H1 (cell line): ENCODE data around the gene PRMT3.
"Not testable (repeated sequence)": the region's sequence is repeated elsewhere in the genome, so short reads cannot be mapped to it uniquely, and the experiment has no call there.

Experiments
- CTCF ChIP-seq, 3 experiments: IDR thresholded peaks; 1 replicate in 2 of 3; 2 replicates in 1 of 3; pipeline versions ENCODE4 v1.5.1 to v1.6.1; 2011; ENCODE audit warnings: low read length in 3 of 3, mild to moderate bottlenecking in 3 of 3, inconsistent platforms in 2 of 3, low read depth in 1 of 3, moderate library complexity in 1 of 3; ENCODE audit not compliant: insufficient read depth in 1 of 3; ENCODE audit errors: control extremely low read depth in 1 of 3
- EZH2 ChIP-seq: fragments of 200-600 bp; sonication (generic); IDR thresholded peaks from 2 replicates; pipeline ENCODE4 v1.7.1; 2012; ENCODE audit warnings: low read depth, mild to moderate bottlenecking, moderate library complexity, low read length, inconsistent platforms; ENCODE audit not compliant: severe bottlenecking
- HDAC2 ChIP-seq, 2 experiments: fragments of 300-600 bp in 1 of 2; sonication (generic) in 1 of 2; IDR thresholded peaks; 2 replicates each; pipeline ENCODE4 v1.6.1; 2011 to 2012; ENCODE audit warnings: low read depth in 2 of 2, low read length in 2 of 2, mild to moderate bottlenecking in 2 of 2, moderate library complexity in 2 of 2, borderline replicate concordance in 1 of 2, inconsistent platforms in 1 of 2
- KDM4A ChIP-seq: IDR thresholded peaks from one replicate; pipeline ENCODE4 v1.7.1; 2012; ENCODE audit warnings: low read depth, mild to moderate bottlenecking, moderate library complexity, low read length, inconsistent platforms; ENCODE audit not compliant: severe bottlenecking
- POLR2A ChIP-seq, 2 experiments: IDR thresholded peaks; 1 replicate in 1 of 2; 2 replicates in 1 of 2; pipeline ENCODE4 v1.6.1; 2011; ENCODE audit warnings: low read depth in 2 of 2, low read length in 2 of 2, mild to moderate bottlenecking in 2 of 2; ENCODE audit errors: control extremely low read depth in 1 of 2
- POLR2AphosphoS5 ChIP-seq: IDR thresholded peaks from 2 replicates; pipeline ENCODE4 v1.6.1; 2011; ENCODE audit warnings: low read depth, low read length
- RBBP5 ChIP-seq: IDR thresholded peaks from 2 replicates; pipeline ENCODE4 v1.7.1; 2012; ENCODE audit warnings: low read depth, mild to moderate bottlenecking, inconsistent platforms, low read length, moderate library complexity, borderline replicate concordance
- SRF ChIP-seq: IDR thresholded peaks from 2 replicates; pipeline ENCODE4 v1.6.1; 2011; ENCODE audit warnings: mild to moderate bottlenecking, low read depth, low read length, moderate library complexity
- TAF7 ChIP-seq: optimal IDR thresholded peaks from 2 replicates; pipeline ENCODE3; 2011; ENCODE audit warnings: low read depth, mild to moderate bottlenecking, inconsistent platforms, low read length, moderate library complexity, borderline replicate concordance
- YY1 ChIP-seq: IDR thresholded peaks from 2 replicates; pipeline ENCODE4 v1.6.1; 2011; ENCODE audit warnings: low read depth, mild to moderate bottlenecking, low read length
- ZNF274 ChIP-seq: IDR thresholded peaks from 2 replicates; pipeline ENCODE4 v1.7.0; 2012; ENCODE audit warnings: low read length, borderline replicate concordance; ENCODE audit errors: extremely low read depth

- TF ChIP-seq EZH2; YY1; RBBP5; SRF; ZNF274; POLR2AphosphoS5; CTCF (IDR thresholded peaks at IDR 0.05; ENCODE audit: control extremely low read depth in 1 of 3, insufficient read depth in 1 of 3, low read depth in 1 of 3, low read length in 3 of 3); POLR2A (IDR thresholded peaks at IDR 0.05; ENCODE audit: control extremely low read depth in 1 of 2, low read depth in 2 of 2, low read length in 2 of 2); HDAC2 (IDR thresholded peaks at IDR 0.05; ENCODE audit: borderline replicate concordance in 1 of 2, low read depth in 2 of 2, low read length in 2 of 2); TAF7; KDM4A: not testable (repeated sequence)
Measured at GRCh38 chr11:20385996-20386395, 1.5 kb upstream of the PRMT3 start.
